ENCODE measurements around the gene ZNF217.

- TF ChIP-seq REST (IDR thresholded peaks at IDR 0.05; ENCODE audit: borderline replicate concordance) = no peak
- TF ChIP-seq, protein P1, sequence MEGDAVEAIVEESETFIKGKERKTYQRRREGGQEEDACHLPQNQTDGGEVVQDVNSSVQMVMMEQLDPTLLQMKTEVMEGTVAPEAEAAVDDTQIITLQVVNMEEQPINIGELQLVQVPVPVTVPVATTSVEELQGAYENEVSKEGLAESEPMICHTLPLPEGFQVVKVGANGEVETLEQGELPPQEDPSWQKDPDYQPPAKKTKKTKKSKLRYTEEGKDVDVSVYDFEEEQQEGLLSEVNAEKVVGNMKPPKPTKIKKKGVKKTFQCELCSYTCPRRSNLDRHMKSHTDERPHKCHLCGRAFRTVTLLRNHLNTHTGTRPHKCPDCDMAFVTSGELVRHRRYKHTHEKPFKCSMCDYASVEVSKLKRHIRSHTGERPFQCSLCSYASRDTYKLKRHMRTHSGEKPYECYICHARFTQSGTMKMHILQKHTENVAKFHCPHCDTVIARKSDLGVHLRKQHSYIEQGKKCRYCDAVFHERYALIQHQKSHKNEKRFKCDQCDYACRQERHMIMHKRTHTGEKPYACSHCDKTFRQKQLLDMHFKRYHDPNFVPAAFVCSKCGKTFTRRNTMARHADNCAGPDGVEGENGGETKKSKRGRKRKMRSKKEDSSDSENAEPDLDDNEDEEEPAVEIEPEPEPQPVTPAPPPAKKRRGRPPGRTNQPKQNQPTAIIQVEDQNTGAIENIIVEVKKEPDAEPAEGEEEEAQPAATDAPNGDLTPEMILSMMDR (IDR thresholded peaks at IDR 0.05; ENCODE audit: poor library complexity, severe bottlenecking) = no peak
- no peak for TF ChIP-seq POLR2AphosphoS5 (IDR thresholded peaks at IDR 0.05)
- TF ChIP-seq EZH2 (IDR thresholded peaks at IDR 0.05; ENCODE audit: borderline replicate concordance, insufficient read depth, low read length, poor library complexity, severe bottlenecking) = no peak
- TF ChIP-seq MXI1 (conservative IDR thresholded peaks at IDR 0.05; ENCODE audit: poor library complexity, severe bottlenecking) = no peak
- TF ChIP-seq SMC3 (conservative IDR thresholded peaks at IDR 0.05; ENCODE audit: poor library complexity) = no peak
- TF ChIP-seq TAF1 (IDR thresholded peaks at IDR 0.05; ENCODE audit: low read depth) = no peak
- no peak for TF ChIP-seq RAD21 (conservative IDR thresholded peaks at IDR 0.05)
- no peak for TF ChIP-seq EP300 (conservative IDR thresholded peaks at IDR 0.05; ENCODE audit: poor library complexity, severe bottlenecking)
These were observed 26.2 kb downstream of the ZNF217 start for GRCh38 chr20:53567379-53567917.
